AG04450 (cell line): ENCODE measurements around the gene REEP3. TPM values are rescaled to one million over a fixed set of nuclear protein-coding genes. Genes with fewer than 3 reads are reported as not detected.

ENCODE experiments used
- CTCF ChIA-PET: fragments of 300-600, 350-600 bp; formaldehyde crosslinking; extraction: SDS; loops from one replicate; lab custom pipeline; 2022; ENCODE audit warnings: antibody characterized with exemption, inconsistent platforms; lab: Charles Lee
- POLR2A ChIA-PET: fragments of 350-600 bp; formaldehyde crosslinking; extraction: SDS; loops from one replicate; lab custom pipeline; 2021; ENCODE audit warnings: antibody characterized with exemption, inconsistent platforms; lab: Yijun Ruan, JAX
- DNase-seq: peaks from one replicate; pipeline ENCODE4 v3.0.0-alpha.2; 2011; ENCODE audit warnings: low read depth, low spot score
- H3K27ac ChIP-seq: one replicate; pipeline ENCODE4 v1.5.1; 2012; ENCODE audit warnings: low read depth, low read length, control low read depth
- H3K27me3 ChIP-seq: one replicate; pipeline ENCODE4 v1.6.0; 2012; ENCODE audit warnings: low read length; ENCODE audit not compliant: control insufficient read depth, insufficient read depth
- H3K4me3 ChIP-seq: 2 replicates; pipeline ENCODE4 v1.5.1; 2011; ENCODE audit warnings: mild to moderate bottlenecking, low read depth, low read length, control low read depth
- H3K9me3 ChIP-seq: 2 replicates; pipeline ENCODE4 v1.5.1; 2012; ENCODE audit warnings: low read length; ENCODE audit not compliant: control insufficient read depth, insufficient read depth
- polyA plus RNA-seq: library from polyadenylated mRNA; depleted of rRNA; stranded (reverse); fragments of >200 nt; gene quantifications from 2 replicates; pipeline ENCODE4 v1.2.3, GENCODE V29; 2011
- TF ChIP-seq, protein P1 (sequence below): IDR thresholded peaks from 2 replicates; pipeline ENCODE4 v1.5.1; 2011; ENCODE audit warnings: low read depth, low read length, control low read depth, inconsistent platforms

Gene REEP3
- polyA plus RNA-seq, 1 experiment, result 36.5 TPM

DNA sequence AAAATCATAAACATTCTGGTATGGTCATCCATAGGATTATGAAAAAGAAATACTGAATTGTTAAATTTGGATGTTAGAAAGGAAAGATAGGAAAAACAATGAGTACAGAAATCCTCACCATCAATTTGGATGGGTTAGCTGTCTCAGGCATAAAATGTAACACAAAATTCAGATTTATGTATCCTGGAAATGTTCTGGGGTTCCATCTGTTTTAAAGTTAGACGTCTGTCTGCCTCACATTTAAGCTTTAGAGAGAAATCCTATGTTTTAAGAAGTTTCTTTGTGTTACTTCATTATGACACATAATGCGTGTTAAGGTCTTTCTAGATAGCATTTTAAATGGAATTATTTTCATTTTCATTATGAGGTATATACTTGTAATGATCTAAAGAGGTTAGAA, 103.5 kb downstream of the REEP3 start:
- ChIA-PET CTCF (no interaction called here), POLR2A (no interaction called here)
- no peak overlapping the region for H3K27ac ChIP-seq
- no peak for DNase-seq
- H3K9me3 ChIP-seq, result no peaks in the 10 kb centered on the region; the same call in 1 of the 2 replicates
- no peaks in the 10 kb centered on the region for H3K27me3 ChIP-seq
- H3K4me3 ChIP-seq, result no peak overlapping the region
- TF ChIP-seq, protein P1, sequence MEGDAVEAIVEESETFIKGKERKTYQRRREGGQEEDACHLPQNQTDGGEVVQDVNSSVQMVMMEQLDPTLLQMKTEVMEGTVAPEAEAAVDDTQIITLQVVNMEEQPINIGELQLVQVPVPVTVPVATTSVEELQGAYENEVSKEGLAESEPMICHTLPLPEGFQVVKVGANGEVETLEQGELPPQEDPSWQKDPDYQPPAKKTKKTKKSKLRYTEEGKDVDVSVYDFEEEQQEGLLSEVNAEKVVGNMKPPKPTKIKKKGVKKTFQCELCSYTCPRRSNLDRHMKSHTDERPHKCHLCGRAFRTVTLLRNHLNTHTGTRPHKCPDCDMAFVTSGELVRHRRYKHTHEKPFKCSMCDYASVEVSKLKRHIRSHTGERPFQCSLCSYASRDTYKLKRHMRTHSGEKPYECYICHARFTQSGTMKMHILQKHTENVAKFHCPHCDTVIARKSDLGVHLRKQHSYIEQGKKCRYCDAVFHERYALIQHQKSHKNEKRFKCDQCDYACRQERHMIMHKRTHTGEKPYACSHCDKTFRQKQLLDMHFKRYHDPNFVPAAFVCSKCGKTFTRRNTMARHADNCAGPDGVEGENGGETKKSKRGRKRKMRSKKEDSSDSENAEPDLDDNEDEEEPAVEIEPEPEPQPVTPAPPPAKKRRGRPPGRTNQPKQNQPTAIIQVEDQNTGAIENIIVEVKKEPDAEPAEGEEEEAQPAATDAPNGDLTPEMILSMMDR, result no peak

DNA sequence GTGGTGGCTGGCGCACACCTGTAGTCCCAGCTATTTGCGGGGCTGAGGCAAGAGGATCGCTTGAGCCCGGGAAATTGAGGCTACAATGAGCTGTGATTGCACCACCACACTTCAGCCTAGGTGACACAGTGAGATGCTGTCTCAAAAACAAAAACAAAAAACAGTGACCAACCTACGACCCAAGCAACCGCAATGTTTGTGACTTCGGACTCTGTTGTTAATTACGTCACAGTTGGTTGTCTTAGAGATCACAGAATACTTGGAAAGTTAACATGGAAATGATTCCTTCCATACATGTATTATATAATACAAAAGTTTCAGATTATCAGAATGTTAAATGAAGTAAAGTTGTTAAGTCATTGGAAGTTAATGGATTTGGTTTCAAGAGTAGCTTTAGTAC, 106.2 kb downstream of the REEP3 start:
- Histone ChIP-seq H3K27me3 (no peaks in the 10 kb centered on the region), H3K27ac (no peak overlapping the region), H3K9me3 (no peaks in the 10 kb centered on the region; the same call in 1 of the 2 replicates), H3K4me3 (no peak overlapping the region)
- TF ChIP-seq, protein P1, result no peak
- DNase-seq, result no peak
- POLR2A ChIA-PET, result interaction anchor here (2.1 kb wide), 1 partner anchor 106 kb away, joined by 6 read pairs; the partner anchor contains the start of gene REEP3
- CTCF ChIA-PET, result interaction anchor here (0.6 to 8.7 kb wide), 6 partner anchors 93 to 469 kb away, joined by 3 to 171 read pairs (median 30); no protein-coding TSS in a partner anchor

DNA sequence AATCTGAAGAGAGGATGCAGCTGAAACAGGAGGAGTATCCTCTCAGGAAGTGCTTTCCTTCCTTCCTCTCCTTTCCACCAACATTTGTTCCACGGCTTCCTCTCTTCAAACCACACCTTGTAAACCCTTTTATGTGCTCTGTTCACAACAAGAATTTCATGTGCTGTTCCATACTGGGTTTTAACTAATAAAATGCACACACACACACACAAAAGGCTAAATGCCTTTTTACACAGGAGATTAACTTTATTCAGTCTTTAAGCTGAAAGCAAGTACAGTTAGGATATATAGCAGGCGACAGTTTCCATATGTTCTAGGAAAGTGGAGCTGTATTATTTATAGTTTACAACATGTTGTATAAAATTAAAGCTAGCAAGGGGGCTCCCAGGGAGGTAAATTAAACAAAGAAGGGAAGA, 106.7 kb downstream of the REEP3 start:
- Histone ChIP-seq H3K27me3 (no peaks in the 10 kb centered on the region), H3K27ac (no peak overlapping the region), H3K4me3 (no peak overlapping the region), H3K9me3 (no peaks in the 10 kb centered on the region)
- CTCF ChIA-PET, result interaction anchor here (0.6 to 8.7 kb wide), 12 partner anchors 8 to 470 kb away, joined by 3 to 171 read pairs (median 4); partner anchors contain the start of gene JMJD1C
- TF ChIP-seq, protein P1, result no peak
- DNase-seq, result no peak
- POLR2A ChIA-PET, result interaction anchor here (2.1 kb wide), 1 partner anchor 106 kb away, joined by 6 read pairs; the partner anchor contains the start of gene REEP3

DNA sequence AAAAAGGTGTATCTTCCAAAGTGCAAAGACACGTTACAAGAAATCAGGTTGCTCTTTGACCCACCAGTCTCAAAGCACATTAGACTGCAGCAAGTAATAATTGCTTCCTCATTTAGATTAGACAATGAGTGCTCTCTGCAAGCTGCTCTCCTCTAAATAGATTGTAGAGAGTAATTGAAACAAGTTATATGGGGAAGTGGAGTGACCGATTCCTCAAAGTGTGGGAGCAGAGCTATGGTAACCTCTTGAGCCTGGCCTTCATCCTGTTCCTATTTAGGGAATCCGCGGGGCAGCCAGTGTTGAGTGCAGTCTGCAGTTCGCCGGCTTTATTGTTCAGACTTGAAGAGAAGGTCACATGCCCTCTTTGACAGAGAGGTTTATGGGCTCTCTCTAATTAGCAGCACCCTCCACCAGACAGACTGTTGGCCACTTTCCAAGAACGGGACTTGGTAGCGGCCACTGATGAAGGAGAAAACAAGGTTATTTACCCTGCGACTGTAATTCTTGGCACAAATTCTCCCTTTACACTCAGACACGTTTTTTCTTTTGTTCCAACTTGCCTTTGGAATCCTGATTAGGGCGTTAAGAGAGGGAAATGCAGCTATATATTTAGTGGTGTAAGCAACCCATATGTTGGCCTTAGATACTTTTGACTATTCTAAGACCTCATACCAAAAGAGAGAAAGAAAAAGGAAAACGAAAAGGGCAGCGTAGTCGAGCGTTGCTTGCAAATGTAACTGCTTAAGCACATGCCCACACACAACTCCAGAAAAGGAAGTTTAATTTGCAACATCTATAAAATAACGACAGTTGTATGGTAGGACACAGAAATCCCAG, 107.5 kb downstream of the REEP3 start:
- no peaks in the 10 kb centered on the region for H3K27me3 ChIP-seq
- CTCF ChIA-PET, result interaction anchor here (0.5 to 8.7 kb wide), 47 partner anchors 9 to 1362 kb away, joined by 3 to 171 read pairs (median 4); partner anchors contain the start of gene JMJD1C
- peak overlapping the region; percentile 99 for H3K27ac ChIP-seq
- TF ChIP-seq, protein P1, result no peak
- H3K9me3 ChIP-seq, result no peaks in the 10 kb centered on the region
- POLR2A ChIA-PET, result interaction anchor here (0.7 to 2.9 kb wide), 7 partner anchors 14 to 462 kb away, joined by 3 to 26 read pairs (median 6); partner anchors contain the start of gene REEP3
- no peak for DNase-seq
- H3K4me3 ChIP-seq, result peak overlapping the region; percentile 79
